Measurements from ENCODE around the gene TAF11L12. TPM values are rescaled to one million over a fixed set of nuclear protein-coding genes. Genes with fewer than 3 reads are reported as not detected.
"Not testable (repeated sequence)": the region's sequence is repeated elsewhere in the genome, so short reads cannot be mapped to it uniquely, and the experiment has no call there.

Gene TAF11L12
- total RNA-seq, 1 experiment from 2014 or later = not detected

DNA sequence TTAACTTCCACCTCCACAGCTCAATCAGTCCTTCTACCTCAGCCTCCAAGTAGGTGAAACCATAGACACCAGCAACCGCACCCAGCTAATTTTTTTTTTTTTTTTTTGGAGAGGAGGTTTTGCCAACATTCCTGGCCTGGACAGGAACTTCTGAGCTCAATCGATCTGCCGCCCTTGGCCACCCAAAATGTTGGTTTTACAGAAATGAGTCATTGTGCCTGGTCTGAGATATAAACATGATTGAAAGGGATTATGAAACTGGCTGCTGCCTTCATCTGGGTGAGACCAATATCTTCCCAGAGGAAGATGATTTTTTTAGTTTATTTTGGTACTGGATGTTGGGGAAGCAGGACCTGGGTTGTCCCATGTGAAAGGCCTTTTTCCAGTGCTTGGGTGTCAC is 9.2 kb downstream of the TAF11L12 start:
- no peaks in the 10 kb centered on the region for H3K27me3 ChIP-seq (ENCODE audit: low read length)
- no peaks in the 10 kb centered on the region for H3K79me2 ChIP-seq (ENCODE audit: low read length)
- no peaks in the 10 kb centered on the region for H3K9me3 ChIP-seq (ENCODE audit: low read length)
- H3K9ac ChIP-seq (ENCODE audit: low read length) = no peak overlapping the region
- H3F3A ChIP-seq (ENCODE audit: low read length, unreplicated experiment) = no peaks in the 10 kb centered on the region
- CTCF ChIA-PET = no interaction called here
- no peaks in the 10 kb centered on the region for H3K36me3 ChIP-seq (ENCODE audit: low read depth, low read length)
- no peak overlapping the region for H3K27ac ChIP-seq (ENCODE audit: low read length)
- POLR2A ChIA-PET (ENCODE audit: unreplicated experiment) = interaction anchor here (0.6 kb wide), 1 partner anchor 200 kb away, joined by 6 read pairs; no protein-coding TSS in a partner anchor
- BruUV-seq (replicated peaks) = no TSS peak
- DNase-seq (peak; percentile 90), ATAC-seq (peak; percentile 77)
- no peak overlapping the region for H3K4me2 ChIP-seq (ENCODE audit: low read length)
- no peaks in the 10 kb centered on the region for H3K9me2 ChIP-seq (replicated peaks; ENCODE audit: low read length)
- no peak overlapping the region for H3K4me3 ChIP-seq (ENCODE audit: low read length)
- no peak for TF ChIP-seq EZH2phosphoT487 (IDR thresholded peaks at IDR 0.05; ENCODE audit: borderline replicate concordance, low read length)
- no peak overlapping the region for H2AFZ ChIP-seq (ENCODE audit: low read length)
- H3K4me1 ChIP-seq (ENCODE audit: insufficient read depth, low read length) = peaks cover 14% of the 10 kb centered on the region
- H4K20me1 ChIP-seq (ENCODE audit: low read length) = no peaks in the 10 kb centered on the region
- intact Hi-C loops (cut with micrococcal nuclease) = no loop called here

- H3K9me2 ChIP-seq (replicated peaks; ENCODE audit: low read length) = no peaks in the 10 kb centered on the region
- peaks cover 14% of the 10 kb centered on the region for H3K4me1 ChIP-seq (ENCODE audit: insufficient read depth, low read length)
- H3K27me3 ChIP-seq (ENCODE audit: low read length) = no peaks in the 10 kb centered on the region
- no peaks in the 10 kb centered on the region for H4K20me1 ChIP-seq (ENCODE audit: low read length)
- H3K36me3 ChIP-seq (ENCODE audit: low read depth, low read length) = no peaks in the 10 kb centered on the region
- H3K9me3 ChIP-seq (ENCODE audit: low read length) = no peaks in the 10 kb centered on the region
- H3K79me2 ChIP-seq (ENCODE audit: low read length) = no peaks in the 10 kb centered on the region
- TF ChIP-seq CTCF (conservative IDR thresholded peaks at IDR 0.05; ENCODE audit: low read depth, low read length) (peak; percentile 55), EZH2 (IDR thresholded peaks at IDR 0.05; ENCODE audit: low read length, unreplicated experiment) (no peak), EZH2phosphoT487 (IDR thresholded peaks at IDR 0.05; ENCODE audit: borderline replicate concordance, low read length) (no peak)
- no peaks in the 10 kb centered on the region for H3F3A ChIP-seq (ENCODE audit: low read length, unreplicated experiment)
- H3K9ac ChIP-seq (ENCODE audit: low read length) = no peak overlapping the region
- intact Hi-C loops (cut with micrococcal nuclease) = no loop called here
- ChIA-PET CTCF (no interaction called here), POLR2A (ENCODE audit: unreplicated experiment) (no interaction called here)
- no peak overlapping the region for H3K4me3 ChIP-seq (ENCODE audit: low read length)
- H2AFZ ChIP-seq (ENCODE audit: low read length) = no peak overlapping the region
- no TSS peak for BruUV-seq (replicated peaks)
- DNase-seq = no peak
- ATAC-seq = no peak
- H3K4me2 ChIP-seq (ENCODE audit: low read length) = no peak overlapping the region
- H3K27ac ChIP-seq (ENCODE audit: low read length) = no peak overlapping the region
Measured at GRCh38 chr5:17620627-17621026, 10.4 kb downstream of the TAF11L12 start.

DNA sequence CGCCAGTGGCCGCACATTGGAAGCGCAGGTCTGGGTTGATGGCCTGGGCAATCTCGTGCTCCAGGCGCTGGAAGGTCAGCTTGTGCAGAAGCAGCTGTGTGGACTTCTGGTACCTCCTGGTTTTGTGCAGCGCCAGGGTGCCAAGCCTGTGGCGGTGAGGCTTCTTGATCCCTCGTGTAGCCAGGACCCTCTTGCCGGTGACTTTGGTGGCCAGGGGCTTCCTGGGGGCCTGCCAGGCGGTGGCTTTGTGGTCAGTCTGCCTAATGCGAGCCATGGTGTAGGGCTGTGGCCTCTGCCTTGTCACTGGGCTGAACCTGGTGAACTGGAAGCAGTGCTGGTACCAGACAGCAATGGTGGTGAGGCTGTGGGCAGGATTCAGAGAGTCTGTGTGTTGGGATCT is 15.5 kb downstream of the TAF11L12 start:
- no peaks in the 10 kb centered on the region for H4K20me1 ChIP-seq (ENCODE audit: low read length)
- H3K4me1 ChIP-seq (ENCODE audit: insufficient read depth, low read length) = no peaks in the 10 kb centered on the region
- ChIA-PET CTCF (no interaction called here), POLR2A (ENCODE audit: unreplicated experiment) (no interaction called here)
- no peak for TF ChIP-seq EZH2phosphoT487 (IDR thresholded peaks at IDR 0.05; ENCODE audit: borderline replicate concordance, low read length)
- no peak for TF ChIP-seq CTCF (conservative IDR thresholded peaks at IDR 0.05; ENCODE audit: low read depth, low read length)
- TF ChIP-seq EZH2 (IDR thresholded peaks at IDR 0.05; ENCODE audit: low read length, unreplicated experiment) = no peak
- H3K27ac ChIP-seq (ENCODE audit: low read length) = no peak overlapping the region
- no peaks in the 10 kb centered on the region for H3K36me3 ChIP-seq (ENCODE audit: low read depth, low read length)
- ATAC-seq (no peak), DNase-seq (no peak)
- no peaks in the 10 kb centered on the region for H3K79me2 ChIP-seq (ENCODE audit: low read length)
- intact Hi-C loops (cut with micrococcal nuclease) = no loop called here
- no peaks in the 10 kb centered on the region for H3K9me2 ChIP-seq (replicated peaks; ENCODE audit: low read length)
- H3F3A ChIP-seq (ENCODE audit: low read length, unreplicated experiment) = no peaks in the 10 kb centered on the region
- H3K9me3 ChIP-seq (ENCODE audit: low read length) = no peaks in the 10 kb centered on the region
- H3K4me3 ChIP-seq (ENCODE audit: low read length) = no peak overlapping the region
- H3K4me2 ChIP-seq (ENCODE audit: low read length) = no peak overlapping the region
- no peak overlapping the region for H2AFZ ChIP-seq (ENCODE audit: low read length)
- BruUV-seq (replicated peaks) = no TSS peak
- H3K27me3 ChIP-seq (ENCODE audit: low read length) = no peaks in the 10 kb centered on the region
- H3K9ac ChIP-seq (ENCODE audit: low read length) = no peak overlapping the region

GRCh38 chr5:17631788-17632187 is 21.6 kb downstream of the TAF11L12 start, which contains the start of gene TAF11L13:
TSS of gene TAF11L13 (plus strand) at chr5:17632088.
- CTCF ChIA-PET; H2AFZ ChIP-seq (ENCODE audit: low read length); H3K27me3 ChIP-seq (ENCODE audit: low read length); POLR2A ChIA-PET (ENCODE audit: unreplicated experiment); H3K9ac ChIP-seq (ENCODE audit: low read length); H3K27ac ChIP-seq (ENCODE audit: low read length); H3K4me1 ChIP-seq (ENCODE audit: insufficient read depth, low read length); H3K36me3 ChIP-seq (ENCODE audit: low read depth, low read length); H3K9me2 ChIP-seq (replicated peaks; ENCODE audit: low read length); intact Hi-C loops (cut with micrococcal nuclease); H3K4me2 ChIP-seq (ENCODE audit: low read length); BruUV-seq (replicated peaks); H3K9me3 ChIP-seq (ENCODE audit: low read length); DNase-seq; H3K79me2 ChIP-seq (ENCODE audit: low read length); H4K20me1 ChIP-seq (ENCODE audit: low read length); H3K4me3 ChIP-seq (ENCODE audit: low read length); H3F3A ChIP-seq (ENCODE audit: low read length, unreplicated experiment); ATAC-seq: not testable (repeated sequence)
